NCI-H1694 treated with DMSO at 0.1 percent for 48 hours (cell line): ENCODE data around the gene GLIS1.
"Not testable (repeated sequence)": the region's sequence is repeated elsewhere in the genome, so short reads cannot be mapped to it uniquely, and the experiment has no call there.

Experiments used
- DNase-seq: peaks from one replicate; lab custom pipeline; 2025; lab: John Stamatoyannopoulos, UW

The GLIS1 gene

DNA sequence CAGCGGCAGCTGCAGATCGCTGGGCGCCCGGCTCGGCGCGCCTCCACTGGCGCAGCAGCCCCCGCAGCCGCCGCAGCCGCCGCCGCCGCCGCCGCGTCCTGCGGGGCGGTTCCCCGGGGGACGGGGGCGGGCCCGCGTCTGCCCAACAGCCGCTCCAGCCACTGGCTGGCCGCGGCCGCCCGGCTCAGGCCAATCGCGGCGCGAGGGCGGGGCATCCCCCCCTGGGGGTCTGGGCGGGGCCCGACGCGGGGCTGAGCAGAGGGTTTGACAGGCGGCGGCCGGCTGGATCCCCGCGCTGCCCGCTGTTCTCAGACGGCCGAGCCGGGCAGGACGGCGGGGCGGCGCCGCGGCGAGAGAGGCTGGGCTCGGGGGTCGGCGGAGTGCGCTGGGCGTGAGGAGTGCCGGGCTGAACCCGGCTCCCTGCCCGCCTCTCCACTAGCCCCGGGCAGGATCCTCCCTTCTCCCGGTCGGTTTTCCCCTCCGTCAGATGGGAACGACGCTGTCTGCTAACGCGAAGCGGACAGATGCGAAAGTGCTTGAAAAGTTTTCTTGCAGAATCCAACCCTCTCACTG lies at the start of gene GLIS1:
Gene GLIS1, minus strand, starts transcription at position 56 of the 573 bp plus-strand sequence. CDS start 1,100 bp downstream, outside the sequence.
- DNase-seq = peak; percentile 72

DNA sequence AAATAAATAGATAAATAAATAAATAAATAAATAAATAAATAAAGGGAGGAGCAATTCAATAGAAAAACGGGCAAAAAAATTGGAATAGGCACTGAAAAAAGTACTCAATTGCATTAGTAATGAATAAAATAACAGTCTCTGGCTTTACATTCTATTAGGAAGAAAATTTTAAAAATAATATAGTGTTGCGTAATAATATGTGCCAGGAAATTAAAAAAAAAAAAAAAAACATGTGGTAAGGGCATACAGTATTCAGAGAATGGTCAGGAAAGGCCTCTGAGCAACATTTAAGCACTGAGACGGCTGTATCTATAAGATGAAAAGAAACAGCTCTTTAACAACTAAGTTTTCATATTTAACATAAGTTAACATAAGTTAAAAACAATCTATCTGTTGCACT lies 48.7 kb upstream of the GLIS1 start:
- no peak for DNase-seq

DNA sequence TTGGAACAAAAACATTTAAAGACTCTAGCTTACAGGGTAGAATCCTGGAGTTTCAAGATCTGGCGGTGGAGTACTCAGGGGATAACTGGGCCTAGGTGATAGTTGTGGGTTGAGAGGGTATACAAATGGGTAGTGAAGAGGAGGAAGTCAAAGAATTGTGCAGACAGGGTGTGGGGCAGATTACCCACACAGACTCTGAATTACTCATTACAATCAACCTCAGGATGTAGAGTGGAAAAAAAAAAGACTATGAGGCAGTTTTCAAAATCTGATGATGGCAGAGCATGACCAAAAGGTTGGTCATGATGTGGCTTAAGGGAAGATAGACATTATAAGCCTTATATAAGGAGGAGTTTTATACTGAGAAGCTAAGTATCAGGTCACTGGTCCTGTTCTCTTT lies 44.1 kb upstream of the GLIS1 start:
- DNase-seq = no peak

DNA sequence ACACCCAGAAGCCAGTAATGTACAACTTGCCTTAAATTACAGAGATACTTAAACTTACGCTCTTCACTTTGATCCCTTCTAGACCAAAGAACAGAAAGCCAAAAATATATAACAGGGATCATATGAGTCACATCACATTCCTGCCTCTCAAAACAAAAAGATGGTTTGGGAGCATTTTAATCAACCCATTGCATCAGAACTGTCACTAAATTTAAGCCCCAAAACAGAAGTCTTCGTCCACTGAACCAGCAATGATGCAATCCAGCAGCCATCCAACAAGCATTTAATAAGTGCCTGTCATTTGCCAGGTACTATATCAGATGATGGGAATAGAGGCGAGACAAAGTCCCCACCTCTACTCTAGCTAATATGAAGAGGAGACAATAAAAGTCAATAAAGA lies 42.7 kb upstream of the GLIS1 start:
- DNase-seq = no peak

DNA sequence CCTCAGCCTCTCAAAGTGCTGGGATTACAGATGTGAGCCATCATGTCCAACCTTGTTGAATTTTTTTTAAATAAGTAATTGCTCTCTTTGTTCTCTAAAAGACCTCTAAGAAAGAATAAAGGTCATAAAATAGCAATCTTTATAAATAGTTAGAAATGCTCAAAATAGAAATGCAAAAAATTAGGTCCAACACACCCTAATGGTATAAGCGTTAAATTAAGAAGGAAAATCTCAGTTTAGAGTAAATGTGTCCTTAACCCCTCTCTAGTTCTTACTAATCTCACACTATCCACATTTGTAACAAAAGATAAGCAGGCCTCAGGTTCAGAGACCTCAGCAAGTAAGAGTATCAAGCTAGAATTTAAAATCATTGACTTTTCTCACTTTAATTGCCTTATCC lies 38.3 kb upstream of the GLIS1 start:
- no peak for DNase-seq

DNA sequence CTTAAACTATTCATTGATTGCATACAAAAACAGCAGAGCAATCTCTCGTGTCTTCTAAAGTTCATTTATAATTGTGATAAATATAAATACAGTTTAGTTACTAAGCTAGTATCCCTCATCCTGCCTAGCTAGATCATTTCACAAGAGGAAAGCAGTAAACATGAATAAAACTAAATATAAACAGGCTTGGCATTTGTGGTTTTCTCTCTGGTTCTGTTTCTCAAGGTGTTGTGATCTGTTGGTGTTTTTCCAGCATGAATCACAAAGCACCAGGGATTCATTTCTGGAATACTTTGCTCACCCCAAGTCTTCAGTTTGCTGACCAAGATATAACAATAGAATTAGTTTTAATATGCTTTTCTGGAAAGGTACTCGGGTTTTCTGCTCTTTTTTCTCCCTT lies 32.7 kb upstream of the GLIS1 start:
- no peak for DNase-seq

DNA sequence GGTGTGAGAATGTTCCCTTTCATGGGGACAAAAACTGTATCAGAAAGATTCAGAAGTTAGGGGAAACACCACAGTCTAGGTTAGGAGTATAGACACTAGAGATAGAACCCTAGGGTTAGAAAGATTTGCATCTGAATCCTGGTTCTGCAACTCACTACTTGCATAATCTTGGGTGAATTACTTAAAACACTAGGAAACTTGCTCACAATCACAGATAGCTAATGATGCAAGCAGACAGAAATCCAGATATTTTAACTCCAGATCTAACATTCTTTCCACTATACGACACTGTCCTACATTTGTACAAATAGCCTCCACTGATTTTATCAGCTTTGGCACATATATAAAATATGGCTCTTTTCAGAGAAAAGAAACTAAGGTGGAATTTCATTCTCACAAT lies 30.8 kb upstream of the GLIS1 start:
- no peak for DNase-seq

DNA sequence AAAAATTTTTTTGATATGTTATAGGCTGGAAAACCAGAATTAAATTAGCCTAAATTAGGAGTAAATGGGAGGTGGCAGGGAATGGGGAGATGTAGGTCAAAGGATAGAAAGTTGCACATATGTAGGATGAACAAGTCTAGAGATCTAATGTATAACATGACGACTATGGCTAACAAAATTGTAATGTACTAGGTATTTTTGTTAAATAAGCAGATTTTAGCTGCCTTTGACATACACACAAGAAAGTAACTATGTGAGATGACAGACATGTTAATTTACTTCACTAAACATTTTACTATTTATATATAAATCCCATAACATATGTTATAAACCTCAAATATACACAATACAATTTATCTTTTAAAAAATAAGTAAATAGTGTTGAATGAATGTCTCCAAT lies 30.2 kb upstream of the GLIS1 start:
- no peak for DNase-seq

DNA sequence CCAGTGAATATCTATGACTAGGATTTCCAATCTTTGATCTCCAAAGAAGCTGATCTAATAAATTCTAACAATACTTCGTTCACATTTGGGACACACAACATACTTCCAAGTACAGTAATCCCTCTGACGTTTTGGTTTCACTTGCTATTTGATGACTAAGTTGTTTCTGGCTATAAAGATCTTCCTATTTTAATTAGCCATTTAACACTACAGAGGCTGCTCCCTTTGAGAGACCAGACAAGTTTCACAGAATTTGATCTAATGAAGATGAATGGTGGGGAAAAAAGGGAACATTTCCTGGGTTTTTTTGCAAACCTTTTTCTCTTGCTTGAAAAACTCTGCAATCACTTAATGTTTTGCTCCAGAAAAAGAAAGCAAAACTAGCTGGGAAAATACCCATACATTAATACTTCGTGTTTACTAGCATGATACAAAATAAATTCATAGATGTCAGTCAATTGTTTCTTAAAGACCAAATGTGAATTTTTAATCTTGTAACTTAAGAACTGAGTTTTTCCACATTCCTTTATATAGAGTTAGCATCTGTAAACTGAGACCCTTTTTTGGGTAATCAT lies 28.0 kb upstream of the GLIS1 start:
- DNase-seq = no peak

DNA sequence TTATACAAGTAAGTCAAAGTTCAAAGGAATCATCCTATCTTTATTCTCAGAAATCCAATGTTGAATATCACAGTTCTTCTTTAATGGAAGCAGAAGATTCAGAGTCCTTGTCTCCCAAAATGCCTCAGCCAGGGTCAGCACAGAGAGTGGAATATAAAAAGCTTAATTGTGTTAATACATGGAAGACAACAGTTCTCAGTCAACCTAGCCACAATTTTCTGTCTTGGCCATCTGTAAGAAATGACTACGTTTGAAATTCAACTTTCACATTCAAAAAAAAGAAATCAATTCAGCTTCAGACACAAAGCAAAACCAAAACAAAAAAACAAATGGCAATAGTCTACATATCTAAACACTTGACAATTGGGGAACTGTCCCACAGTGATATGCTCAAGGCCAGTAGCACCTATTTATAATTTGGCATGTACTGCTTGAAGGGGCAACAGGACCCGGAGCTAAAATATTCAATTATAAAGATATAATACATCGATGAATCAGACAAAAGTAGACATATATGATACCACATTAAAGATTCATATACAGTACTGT lies 27.3 kb upstream of the GLIS1 start:
- DNase-seq = no peak

DNA sequence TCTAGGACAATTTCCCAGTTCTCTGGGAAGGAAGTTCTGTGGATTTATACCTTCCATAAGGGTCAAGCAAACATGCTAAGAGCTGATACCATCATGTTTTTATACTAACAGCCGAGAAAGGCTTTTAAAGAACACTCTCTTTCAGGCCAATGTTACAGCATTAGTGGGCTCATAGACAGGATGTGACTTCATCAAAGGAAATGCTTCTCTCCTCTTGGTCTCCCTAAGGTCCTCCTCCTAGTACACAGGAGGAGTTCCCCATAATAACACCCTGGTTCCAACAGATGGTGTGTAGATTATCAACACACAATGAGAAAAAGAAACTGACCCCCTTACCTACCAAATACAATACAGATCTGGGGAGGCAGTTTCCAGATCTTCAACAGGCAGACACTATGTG lies 26.7 kb upstream of the GLIS1 start:
- no peak for DNase-seq

DNA sequence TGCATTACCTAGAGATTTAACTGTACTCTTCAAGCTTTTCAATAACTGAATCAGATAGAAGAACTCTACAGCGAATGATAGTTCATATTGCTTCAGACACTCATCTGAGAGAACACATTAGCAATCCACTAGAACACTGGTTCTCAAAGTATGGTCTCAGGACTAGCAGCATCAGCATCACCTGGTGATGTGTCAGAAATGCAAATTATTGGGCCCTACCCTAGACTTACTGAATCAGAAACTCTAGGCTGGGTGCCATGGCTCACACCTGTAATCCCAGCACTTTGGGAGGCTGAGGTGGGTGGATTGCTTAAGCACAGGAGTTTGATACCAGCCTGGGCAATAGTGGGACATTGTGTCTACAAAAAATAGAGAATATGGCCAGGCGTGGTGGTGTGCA lies 24.9 kb upstream of the GLIS1 start:
- DNase-seq = no peak

DNA sequence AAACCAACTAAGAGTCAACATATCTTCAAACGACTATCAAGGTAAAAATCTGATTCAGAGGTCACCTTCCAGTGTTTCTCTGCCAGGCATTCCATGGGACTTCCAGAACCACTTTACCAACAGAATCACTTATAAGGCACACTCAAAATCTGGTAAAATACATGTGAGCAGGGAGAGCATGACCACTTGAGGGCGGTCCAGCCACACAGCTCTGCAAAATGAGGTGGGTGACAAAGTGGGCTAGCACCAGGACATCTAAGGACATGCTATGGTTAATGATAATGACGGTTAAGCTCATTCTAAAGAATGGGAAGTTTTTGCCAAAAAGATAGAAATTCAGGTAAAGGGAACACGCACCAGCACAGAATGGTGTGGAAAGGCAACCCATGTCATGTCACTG lies 24.5 kb upstream of the GLIS1 start:
- no peak for DNase-seq

DNA sequence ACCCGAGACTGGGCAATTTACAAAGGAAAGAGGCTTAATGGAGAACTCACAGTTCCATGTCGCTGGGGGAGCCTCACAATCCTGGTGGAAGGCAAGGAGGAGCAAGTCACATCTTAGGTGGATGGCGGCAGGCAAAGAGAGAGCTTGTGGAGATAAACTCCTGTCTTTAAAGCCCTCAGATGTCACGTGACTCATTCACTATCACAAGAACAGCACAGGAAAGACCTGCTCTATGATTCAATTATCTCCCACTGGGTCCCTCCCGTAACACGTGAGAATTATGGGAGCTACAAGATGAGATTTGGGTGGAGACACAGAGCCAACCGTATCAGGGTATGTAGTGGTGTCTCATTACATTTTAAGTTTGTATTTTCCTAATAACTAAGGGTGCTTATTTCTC lies 21.5 kb upstream of the GLIS1 start:
- DNase-seq = not testable (repeated sequence)

DNA sequence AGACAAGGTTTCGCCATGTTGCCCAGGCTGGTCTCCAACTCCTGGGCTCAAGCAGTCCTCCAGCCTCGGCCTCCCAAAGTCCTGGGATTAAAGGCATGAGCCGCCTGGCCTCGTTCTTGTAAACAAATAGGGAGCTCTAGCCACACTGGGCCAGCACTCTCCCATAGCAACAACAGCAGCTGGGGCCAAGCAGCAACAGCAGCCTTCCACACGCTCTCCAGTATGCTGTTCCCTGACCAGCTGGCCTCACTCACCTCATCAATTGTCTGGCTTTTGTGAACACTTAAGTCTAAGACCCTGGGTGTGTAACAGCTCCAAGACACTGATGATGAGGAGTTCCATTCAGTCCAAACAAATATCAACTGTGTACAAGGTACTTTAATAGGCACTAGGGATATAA lies 16.9 kb upstream of the GLIS1 start:
- no peak for DNase-seq

DNA sequence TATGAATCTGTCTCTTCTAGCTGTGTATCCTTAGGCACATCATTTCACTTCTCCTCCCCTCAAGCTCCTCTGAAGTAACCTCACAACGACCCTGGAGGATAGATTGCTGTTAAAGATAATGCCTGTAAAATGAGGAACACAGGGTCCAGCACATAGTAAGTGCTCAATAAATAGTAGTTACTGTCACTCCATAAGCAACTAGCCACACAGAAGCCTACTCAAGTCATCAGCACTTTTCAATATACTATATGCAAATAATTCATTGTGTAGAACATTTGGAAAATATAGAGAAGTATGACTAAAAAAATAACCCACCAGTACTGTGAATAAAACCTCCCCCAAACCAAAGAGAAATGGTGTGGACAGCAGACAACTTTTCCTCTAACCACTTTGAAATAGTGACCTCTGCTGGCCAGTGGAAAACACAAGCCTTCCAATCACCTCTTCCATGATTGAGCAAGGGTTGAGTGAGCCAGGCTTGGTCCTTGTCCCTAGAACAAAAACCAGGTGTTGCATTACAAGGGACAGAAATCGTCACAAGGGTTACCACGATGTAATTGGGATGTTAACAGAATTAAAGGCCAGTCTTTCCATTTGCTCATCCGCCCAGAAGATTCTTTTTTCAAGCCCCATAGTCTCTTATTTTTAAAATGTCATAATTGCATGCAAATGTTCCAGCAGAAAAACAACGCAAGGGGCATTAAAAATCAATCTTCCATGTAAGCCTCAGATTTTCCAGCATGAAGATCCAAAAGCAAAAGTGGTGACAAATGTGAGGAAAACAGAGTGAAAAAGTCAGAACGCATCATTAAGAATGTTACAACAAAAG lies 15.7 kb upstream of the GLIS1 start:
- DNase-seq = peak; percentile 73

DNA sequence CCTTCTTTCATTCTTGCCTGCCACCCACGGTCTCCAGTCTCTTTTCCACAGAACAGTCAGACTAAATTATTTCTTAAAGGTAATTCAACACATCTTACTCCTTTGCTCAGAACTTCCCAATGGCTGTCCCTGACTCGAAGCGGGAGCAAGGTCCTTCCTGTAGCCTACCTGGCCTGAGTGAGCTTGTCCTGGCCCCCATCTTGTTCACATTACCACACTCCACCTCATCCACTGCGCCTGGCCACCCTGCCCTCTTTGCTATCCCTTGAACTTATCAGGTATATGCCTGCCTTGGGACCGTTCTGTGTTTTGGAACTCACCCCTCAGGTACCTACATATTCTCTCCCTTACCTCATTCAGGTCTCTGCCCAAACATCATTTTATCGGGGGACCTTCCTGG lies 13.3 kb upstream of the GLIS1 start:
- DNase-seq = no peak

DNA sequence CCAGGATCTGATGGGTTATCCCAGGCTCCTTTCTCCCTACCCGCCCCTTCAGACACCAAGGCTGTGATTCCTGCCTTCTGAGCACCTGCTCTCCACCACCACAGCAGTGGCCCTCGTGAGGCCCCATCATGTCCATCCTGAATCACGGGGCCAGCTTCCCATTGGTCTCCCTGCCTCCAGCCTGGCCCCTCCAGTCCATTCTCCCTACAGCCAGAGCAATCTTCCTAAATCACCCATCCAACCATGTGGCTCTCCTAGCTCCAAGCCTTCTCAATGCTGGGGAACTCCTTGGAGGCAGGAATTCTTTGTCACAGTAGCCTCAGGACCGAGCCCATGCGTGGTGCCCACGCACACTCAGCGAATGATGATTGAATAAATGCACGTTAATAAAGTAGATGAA lies 8.9 kb upstream of the GLIS1 start:
- DNase-seq = no peak

DNA sequence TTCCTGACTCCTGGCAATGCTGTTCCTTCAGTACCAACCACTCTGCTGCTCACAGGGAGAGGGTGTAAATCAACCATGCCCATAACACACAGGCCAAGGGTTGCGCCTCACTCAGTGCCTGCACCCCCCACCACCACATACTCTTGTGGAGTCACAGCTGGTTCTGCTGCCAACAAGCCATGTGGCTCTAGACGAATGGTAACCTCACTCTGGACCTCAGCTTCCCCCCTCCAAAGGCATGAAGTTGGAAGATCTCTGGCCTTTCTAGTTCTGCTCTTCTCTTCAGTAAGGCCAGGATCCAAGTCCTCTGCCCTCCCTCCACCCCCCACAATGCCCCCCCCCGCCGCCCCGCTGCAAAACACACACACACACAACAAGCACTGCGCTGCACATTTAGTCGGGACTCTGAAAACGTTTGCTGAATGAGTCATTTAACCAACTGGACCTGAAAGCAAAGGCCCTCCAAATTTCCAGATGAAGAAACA lies 1.7 kb upstream of the GLIS1 start:
- DNase-seq = no peak

DNA sequence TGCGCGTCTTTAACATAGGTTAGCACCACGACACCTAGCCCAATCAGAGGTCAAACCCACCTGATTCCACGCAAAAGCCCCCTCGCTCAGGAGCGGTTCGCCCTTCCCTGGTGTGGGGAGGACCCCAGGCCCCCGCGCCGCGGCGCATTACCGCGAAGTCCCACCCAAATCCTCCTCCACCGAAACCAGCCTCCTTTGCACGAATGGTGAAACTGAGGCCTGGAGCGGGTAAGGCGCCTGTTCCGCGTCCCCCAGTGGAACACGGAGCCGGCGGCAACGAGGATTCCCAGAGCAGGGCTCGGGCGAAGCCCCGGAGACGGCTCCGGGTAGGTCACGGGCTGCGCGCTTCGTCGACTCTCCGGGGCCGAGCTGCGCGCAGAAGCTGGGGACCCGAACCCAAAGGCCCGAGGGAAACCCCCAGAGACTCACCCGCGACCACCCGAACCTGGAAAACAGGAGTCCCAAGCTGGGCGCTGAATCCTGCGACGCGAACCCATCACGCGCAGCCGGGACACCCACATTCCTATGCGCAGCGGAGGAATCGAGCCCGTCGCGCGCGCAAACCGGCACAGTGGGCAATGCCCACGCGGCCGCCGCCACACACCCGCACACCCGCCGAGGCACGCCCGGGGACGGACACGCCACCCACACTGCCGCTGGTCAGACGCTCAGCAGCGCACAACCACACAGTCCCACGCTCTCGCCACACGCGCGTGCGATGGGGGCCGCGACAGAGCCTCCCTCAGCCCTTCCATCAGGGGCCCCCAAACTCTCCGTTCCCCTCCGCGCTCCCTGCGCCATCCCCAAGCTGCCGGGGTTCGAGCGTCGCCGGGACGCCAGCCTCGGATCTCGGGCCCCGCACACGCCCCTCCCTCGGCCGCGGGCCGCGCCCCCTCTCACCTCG lies 507 bp downstream of the GLIS1 start:
- no peak for DNase-seq

DNA sequence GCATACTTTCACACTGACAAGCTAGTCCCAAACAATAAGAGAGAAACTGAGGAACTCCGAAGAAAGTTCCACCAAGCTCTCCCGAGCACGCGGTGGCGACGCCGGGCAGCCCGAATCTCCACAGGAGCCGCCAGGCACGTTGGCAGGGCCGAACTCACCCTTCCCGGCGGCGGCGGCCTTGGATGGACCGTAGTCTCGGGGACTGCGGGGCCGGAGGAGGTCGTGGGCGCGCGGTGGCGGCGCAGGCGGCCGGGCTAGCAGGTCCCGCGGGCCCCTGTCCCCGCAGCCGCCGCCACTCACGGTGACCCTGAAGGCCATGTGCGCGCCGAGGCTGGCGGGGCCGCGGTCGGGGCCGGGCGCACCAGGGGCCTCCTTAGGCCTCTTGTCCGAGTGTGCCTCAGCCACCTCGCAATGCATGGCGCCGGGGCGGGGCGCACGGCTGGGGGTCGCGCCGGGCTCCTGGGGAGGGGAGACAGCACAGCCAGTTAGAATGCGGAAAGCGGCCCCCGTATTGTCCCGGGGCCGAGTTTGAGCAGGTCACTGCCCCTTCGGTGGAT lies 1.2 kb downstream of the GLIS1 start:
- DNase-seq = no peak

DNA sequence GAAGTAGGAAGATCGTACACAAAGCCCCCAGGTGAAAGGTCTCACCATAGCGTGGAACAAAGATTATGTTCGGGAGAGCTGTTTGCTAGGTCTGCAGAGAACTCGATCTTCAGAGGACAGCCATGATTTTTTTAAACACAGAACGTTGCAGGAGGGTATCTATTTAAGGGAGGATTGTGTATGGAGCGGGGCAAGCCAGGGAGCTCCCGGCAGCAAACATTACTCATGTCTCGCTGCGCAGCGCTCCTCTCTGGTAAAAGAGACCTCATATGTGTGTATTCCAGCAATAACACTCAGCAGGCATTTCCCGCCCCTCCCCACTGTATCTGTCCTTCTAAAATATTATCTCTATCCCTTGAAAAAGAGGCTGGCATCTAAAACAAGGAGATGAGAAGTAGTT lies 2.7 kb downstream of the GLIS1 start:
- no peak for DNase-seq
